Endometrium (tissue), 2 donors: ENCODE data around the gene KRT81.
"Not testable (repeated sequence)": the region's sequence is repeated elsewhere in the genome, so short reads cannot be mapped to it uniquely, and the experiment has no call there.

Experiments
- FAIRE-seq: peaks from 2 replicates; lab custom pipeline; 2012; peaks lifted over from hg19 to GRCh38; lab: Jason Lieb, UNC
- donor health status: control.
- donor health status: control.

KRT81 gene

GRCh38 chr12:52241205-52241842 lies 50.0 kb downstream of the KRT81 start:
- no peak for FAIRE-seq

GRCh38 chr12:52240247-52240646 lies 51.1 kb downstream of the KRT81 start:
- not testable (repeated sequence) for FAIRE-seq

- FAIRE-seq, result no peak
Measured at GRCh38 chr12:52239767-52240166, 51.6 kb downstream of the KRT81 start.

GRCh38 chr12:52238916-52239646 lies 52.3 kb downstream of the KRT81 start:
- no peak for FAIRE-seq

GRCh38 chr12:52238207-52238840 lies 53.0 kb downstream of the KRT81 start:
- no peak for FAIRE-seq

- no peak for FAIRE-seq
Measured at GRCh38 chr12:52236386-52237050, 54.8 kb downstream of the KRT81 start.
